Stimulated activated CD4-positive, alpha-beta T cell treated with anti-CD3 and anti-CD28 coated beads, TNF-alpha, amount 100 ng/mL, for 48 hours (primary cell): ENCODE results near the gene NRM.
"Not testable (repeated sequence)": the region's sequence is repeated elsewhere in the genome, so short reads cannot be mapped to it uniquely, and the experiment has no call there.

Source experiments
- DNase-seq, 3 donors: peaks; one replicate each; pipeline ENCODE4 v3.0.0-alpha.2; 2020; ENCODE audit warnings: low read depth in 3 of 3

Gene NRM

DNA sequence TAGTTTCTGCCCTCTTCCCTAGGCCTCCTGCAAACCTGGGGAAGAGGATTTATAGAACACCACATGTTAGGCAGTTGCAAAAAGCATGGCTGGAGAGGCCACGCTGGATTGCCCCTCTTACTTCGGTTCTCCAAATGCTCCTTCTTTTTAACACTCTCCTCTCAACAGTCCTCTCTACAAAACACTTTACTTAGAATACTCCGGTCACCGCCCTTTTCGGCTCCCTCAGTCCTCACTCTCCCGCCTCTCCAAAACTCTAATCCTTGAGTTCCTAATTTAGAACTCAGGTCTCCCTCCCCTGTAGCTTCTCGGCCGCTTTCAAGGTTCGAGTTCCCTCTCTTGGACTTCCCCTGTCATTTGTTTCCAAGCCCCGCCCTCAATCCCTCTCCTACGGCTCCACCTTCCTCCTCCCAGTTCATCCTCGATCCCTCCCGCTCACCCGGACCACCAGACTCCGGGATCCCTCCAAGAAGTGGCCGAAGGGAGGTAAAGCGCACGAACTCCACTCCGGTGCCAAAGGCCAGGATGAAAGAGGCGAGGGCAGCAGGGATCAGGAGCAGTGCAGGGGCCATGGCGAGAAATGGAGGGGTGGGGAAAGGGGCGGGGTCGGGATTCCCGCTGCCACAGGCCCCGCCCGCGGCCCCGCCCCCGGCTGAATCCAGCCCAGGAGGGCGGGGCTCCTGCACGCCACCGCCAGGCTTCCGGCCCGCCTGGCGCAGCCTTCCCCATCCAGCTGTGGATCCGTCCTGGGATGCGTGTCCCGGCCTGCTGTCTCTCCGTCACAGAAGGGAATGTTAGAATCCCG lies at the start of gene NRM:
TSS of gene NRM (minus strand) at position 582 of the 805 bp plus-strand sequence. CDS start at position 572, 10 bp downstream.
- peak; percentile 52 to 90 (median 64) for DNase-seq

- no peak for DNase-seq
Observed at GRCh38 chr6:30740540-30740870, 49.7 kb upstream of the NRM start.

- DNase-seq, result no peak
Observed at GRCh38 chr6:30738532-30738931, 47.7 kb upstream of the NRM start.

- no peak for DNase-seq
Observed at GRCh38 chr6:30735668-30736314, 45.0 kb upstream of the NRM start.

DNA sequence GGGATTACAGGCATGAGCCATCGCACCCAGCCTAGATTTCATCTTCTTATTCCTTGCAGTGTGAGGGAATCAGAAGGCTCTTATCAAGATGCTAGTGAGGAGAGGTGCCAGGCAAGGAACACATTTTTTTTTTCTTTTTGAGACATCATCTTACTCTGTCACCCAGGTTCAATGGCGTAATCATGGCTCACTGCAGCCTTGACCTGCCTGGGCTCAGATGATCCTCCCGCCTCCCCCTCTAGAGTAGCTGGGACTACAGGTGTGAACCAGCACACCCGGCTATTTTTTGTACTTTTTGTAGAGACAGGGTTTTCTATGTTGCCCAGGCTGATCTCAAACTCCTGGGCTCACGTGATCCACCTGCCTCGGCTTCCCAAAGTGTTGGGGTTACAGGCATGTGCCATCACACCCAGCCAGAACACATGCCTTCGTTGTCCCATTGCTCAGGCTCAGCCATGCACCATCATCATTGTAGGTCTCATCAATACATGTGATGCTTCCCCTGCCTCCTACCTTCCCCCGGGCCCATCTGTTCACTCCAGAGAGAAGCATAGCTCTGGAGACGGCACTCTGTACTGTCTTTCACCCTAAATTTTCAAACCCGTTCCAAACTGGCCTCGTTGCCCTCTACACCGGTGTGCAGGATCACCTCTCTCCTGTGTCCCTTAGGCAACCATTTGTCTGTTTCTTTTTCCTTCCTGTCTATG lies 41.6 kb upstream of the NRM start:
- DNase-seq, result no peak

- peak; percentile 73 to 85 (median 82) for DNase-seq
Observed at GRCh38 chr6:30730601-30731435, 40.0 kb upstream of the NRM start.

DNA sequence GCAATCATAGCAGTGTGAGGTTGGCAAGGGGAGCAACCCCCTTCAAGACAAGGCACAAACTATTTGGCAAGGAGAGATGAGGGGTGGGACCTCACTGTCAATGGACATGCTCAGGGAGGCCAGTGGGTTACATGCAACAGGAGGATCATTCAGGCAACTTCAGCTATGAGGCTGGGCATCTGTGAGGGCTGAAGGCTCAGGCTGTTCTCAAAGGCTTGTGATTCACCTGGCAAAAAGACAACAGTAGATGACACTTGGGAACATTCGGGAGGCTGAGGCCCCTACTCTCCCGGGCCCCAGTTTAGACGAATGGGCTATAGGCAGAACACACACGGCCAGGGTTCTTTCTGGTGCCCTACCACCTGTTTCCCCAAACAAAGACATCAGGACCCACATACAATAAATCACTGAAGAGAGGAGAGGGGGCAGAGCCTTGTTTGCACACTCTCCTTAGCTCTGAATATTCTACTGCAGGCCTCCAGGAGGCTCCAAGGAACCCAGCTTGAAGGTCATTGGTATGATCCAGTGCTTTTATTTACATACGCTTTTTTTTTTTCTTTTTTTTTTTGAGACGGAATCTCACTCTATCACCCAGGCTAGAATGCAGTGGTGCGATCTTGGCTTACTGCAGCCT lies 37.3 kb upstream of the NRM start:
- DNase-seq, result no peak

DNA sequence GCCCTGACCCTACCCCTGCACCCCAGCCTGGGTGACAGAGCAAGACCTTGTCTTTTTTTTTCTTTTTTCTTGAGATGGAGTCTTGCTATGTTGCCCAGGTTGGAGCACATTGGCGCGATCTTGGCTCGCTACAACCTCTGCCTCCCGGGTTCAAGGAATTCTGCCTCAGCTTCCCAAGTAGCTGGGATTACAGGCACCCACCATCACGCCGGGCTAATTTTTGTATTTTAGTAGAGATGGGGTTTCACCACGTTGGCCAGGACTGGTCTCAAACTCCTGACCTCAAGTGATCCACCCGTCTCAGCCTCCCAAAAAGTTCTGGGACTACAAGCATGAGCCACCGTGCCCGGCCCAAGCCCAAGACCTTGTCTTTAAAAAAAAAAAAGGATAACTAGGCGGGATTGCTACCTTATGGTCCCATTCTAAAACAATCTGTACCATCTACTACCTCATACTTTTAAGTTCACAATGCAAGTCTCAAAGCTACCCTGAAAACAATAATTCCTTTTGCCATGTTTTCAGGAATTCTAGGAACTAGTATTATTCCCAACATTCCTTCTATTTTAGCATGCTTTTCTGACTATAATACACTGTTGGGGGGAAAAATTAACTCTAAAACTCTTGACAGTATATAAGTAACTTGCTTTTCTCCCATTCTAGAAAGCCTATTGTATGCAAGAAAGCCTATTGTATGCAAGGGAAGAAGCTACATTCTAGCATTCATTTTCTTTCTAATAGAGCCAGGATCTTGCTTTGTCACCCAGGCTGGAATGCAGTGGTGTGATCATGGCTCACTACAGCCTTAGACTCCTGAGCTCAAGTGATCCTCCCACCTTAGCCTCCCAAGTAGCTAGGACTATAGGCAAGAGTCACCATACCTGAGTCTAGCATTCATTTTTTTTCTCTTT lies 36.0 kb upstream of the NRM start:
- no peak for DNase-seq

GRCh38 chr6:30725713-30726505 lies 35.1 kb upstream of the NRM start:
- no peak for DNase-seq

GRCh38 chr6:30724906-30725667 lies 34.3 kb upstream of the NRM start:
- no peak for DNase-seq

DNA sequence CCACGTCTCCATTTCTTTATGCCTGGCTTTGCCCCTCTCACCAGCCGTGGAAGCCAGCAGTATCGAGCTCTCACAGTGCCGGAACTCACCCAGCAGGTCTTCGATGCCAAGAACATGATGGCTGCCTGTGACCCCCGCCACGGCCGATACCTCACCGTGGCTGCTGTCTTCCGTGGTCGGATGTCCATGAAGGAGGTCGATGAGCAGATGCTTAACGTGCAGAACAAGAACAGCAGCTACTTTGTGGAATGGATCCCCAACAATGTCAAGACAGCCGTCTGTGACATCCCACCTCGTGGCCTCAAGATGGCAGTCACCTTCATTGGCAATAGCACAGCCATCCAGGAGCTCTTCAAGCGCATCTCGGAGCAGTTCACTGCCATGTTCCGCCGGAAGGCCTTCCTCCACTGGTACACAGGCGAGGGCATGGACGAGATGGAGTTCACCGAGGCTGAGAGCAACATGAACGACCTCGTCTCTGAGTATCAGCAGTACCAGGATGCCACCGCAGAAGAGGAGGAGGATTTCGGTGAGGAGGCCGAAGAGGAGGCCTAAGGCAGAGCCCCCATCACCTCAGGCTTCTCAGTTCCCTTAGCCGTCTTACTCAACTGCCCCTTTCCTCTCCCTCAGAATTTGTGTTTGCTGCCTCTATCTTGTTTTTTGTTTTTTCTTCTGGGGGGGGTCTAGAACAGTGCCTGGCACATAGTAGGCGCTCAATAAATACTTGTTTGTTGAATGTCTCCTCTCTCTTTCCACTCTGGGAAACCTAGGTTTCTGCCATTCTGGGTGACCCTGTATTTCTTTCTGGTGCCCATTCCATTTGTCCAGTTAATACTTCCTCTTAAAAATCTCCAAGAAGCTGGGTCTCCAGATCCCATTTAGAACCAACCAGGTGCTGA lies 33.3 kb upstream of the NRM start:
- DNase-seq, result not testable (repeated sequence)

GRCh38 chr6:30723159-30723842 lies 32.5 kb upstream of the NRM start:
- not testable (repeated sequence) for DNase-seq

DNA sequence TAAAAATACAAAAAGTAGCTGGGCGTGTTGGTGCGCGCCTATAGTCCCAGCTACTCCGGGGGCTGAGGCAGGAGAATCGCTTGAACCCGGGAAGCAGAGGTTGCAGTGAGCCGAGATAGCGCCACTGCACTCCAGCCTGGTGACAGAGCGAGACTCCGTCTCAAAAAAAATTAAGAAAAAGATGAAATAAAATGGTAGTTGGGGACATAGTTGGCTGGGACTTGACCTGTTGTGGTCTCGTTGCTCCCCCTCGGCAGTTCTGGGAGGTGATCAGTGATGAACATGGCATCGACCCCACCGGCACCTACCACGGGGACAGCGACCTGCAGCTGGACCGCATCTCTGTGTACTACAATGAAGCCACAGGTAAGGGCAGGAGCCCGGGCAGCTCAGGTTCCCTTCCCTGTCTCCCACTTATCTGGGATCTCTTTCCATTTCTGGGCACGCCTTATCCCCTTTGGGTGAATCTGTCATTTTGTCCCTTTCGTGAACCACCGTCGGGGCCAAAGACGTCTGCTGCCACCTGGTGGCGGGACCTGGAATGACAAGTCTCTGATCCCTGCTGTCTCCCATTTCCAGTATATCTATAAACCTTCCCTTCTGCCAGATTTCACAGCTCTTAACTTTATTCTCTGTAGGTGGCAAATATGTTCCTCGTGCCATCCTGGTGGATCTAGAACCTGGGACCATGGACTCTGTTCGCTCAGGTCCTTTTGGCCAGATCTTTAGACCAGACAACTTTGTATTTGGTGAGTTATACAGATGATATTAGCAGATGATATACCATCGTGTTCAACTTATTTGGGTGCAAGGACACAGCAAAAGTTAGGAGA lies 31.7 kb upstream of the NRM start:
- peak in 2 of 3 donors; percentile 75 to 77 for DNase-seq

DNA sequence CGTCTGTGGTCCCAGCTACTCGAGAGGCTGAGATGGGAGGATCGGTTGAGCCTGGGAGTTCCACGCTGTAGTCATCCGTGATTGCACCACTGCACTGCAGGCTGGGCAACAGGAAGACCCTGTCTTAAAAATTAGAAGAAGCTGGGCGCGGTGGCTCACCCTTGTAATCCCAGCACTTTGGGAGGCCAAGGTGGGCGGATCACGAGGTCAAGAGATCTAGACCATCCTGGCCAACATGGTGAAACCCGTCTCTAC lies 31.2 kb upstream of the NRM start:
- not testable (repeated sequence) for DNase-seq

- peak; percentile 90 to 96 (median 90) for DNase-seq
Observed at GRCh38 chr6:30721198-30722024, 30.6 kb upstream of the NRM start.
